ENCODE results near the gene LRBA.

Gene LRBA

DNA sequence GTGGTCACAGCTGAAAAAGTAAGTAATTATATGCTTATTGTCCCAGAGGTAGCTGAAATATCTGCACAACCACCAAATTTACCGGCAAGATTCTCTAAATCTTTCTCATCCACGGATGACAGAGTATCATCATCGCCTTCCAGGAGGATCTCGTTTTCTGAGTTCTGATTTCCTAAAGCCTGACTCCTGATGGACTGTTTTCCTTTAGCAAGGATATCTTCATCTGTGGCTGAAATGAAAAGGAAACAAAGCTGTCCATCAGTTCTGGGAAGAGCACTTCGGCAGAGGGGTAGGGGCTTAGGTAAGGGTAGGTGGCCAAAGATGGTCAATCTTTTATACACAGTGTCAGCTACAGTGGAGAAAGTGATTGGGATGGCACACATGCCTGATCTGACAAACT is 424.5 kb downstream of the LRBA start:
- in situ Hi-C loops (cut with MboI; ENCODE audit: low sequenced_read_pairs, unreplicated experiment) = no loop called here
- TF ChIP-seq, protein P1, sequence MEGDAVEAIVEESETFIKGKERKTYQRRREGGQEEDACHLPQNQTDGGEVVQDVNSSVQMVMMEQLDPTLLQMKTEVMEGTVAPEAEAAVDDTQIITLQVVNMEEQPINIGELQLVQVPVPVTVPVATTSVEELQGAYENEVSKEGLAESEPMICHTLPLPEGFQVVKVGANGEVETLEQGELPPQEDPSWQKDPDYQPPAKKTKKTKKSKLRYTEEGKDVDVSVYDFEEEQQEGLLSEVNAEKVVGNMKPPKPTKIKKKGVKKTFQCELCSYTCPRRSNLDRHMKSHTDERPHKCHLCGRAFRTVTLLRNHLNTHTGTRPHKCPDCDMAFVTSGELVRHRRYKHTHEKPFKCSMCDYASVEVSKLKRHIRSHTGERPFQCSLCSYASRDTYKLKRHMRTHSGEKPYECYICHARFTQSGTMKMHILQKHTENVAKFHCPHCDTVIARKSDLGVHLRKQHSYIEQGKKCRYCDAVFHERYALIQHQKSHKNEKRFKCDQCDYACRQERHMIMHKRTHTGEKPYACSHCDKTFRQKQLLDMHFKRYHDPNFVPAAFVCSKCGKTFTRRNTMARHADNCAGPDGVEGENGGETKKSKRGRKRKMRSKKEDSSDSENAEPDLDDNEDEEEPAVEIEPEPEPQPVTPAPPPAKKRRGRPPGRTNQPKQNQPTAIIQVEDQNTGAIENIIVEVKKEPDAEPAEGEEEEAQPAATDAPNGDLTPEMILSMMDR (IDR thresholded peaks at IDR 0.05; ENCODE audit: borderline replicate concordance, control extremely low read depth, extremely low read depth, insufficient read depth, missing control alignments) = no peak
- DNase-seq (ENCODE audit: low spot score) = no peak

DNA sequence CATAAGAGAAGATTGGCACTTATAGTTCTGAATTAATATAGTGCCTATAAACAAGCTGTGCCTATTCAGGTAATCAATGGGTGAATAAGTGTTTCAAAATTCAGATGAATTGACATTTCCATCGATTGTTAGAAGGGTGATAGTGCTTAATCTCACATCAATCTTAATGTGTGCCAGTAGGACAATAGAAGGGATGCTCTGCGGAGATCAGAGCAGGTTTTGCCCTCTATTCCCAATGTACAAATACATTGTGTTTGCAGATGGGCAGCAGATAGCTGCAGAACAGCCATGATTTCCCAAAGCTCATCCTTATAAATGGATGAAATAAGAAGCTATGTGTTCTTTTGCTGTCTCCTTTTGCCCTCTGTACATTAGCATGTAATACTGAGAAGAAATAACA is 425.9 kb downstream of the LRBA start:
- no peak for DNase-seq (ENCODE audit: low spot score)
- TF ChIP-seq, protein P1 (IDR thresholded peaks at IDR 0.05; ENCODE audit: borderline replicate concordance, control extremely low read depth, extremely low read depth, insufficient read depth, missing control alignments) = no peak
- in situ Hi-C loops (cut with MboI; ENCODE audit: low sequenced_read_pairs, unreplicated experiment) = no loop called here

DNA sequence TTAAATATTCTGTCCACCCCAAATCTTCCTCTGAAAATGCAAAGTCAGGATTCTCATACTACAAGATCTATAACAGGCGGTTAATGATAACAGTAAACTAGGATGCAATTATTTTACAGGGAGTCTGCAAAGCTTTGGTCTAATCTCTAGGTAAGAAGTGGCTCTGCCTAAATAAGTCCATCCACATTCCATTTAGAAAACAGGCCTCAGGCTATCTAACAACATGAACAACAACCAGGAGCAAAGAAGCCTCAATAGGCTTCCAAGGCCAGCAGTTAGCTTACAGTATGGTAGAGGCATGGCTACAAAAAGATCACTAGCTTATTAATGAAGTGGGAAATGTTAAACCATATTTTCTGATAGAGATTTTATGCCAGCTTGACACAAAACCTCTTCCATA is 426.8 kb downstream of the LRBA start:
- TF ChIP-seq, protein P1 (IDR thresholded peaks at IDR 0.05; ENCODE audit: borderline replicate concordance, control extremely low read depth, extremely low read depth, insufficient read depth, missing control alignments) = no peak
- in situ Hi-C loops (cut with MboI; ENCODE audit: low sequenced_read_pairs, unreplicated experiment) = no loop called here
- no peak for DNase-seq (ENCODE audit: low spot score)

DNA sequence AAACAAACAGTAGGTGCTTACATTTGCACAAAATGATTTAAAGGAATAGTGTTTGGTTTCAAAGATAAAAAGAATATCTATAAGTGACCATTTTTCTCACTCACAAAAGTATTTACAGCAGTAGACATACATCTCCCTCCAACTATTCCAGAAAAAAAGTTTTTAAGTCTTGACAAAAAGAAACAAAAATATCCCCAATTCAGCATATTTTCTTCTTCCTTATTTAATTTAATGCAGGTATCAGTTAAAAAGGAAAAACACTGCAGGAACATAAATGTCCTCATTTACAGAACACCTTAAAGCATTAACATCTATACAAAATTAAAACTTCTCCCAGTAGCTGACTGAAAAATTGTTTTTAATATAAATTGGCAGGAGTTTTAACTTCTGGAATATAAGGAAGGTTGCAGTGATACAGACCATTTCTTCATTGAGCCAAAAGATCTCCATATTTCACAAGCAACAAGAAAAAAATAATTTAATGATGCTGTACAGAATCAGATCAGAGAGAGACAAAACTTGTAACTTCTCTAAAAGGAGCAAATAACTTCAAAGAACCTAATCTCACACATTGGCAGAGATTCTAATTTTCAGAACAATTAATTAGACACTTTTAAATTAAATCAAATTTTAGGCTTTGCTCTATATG is 428.8 kb downstream of the LRBA start:
- TF ChIP-seq, protein P1 (IDR thresholded peaks at IDR 0.05; ENCODE audit: borderline replicate concordance, control extremely low read depth, extremely low read depth, insufficient read depth, missing control alignments) = no peak
- DNase-seq (ENCODE audit: low spot score) = no peak
- in situ Hi-C loops (cut with MboI; ENCODE audit: low sequenced_read_pairs, unreplicated experiment) = no loop called here

DNA sequence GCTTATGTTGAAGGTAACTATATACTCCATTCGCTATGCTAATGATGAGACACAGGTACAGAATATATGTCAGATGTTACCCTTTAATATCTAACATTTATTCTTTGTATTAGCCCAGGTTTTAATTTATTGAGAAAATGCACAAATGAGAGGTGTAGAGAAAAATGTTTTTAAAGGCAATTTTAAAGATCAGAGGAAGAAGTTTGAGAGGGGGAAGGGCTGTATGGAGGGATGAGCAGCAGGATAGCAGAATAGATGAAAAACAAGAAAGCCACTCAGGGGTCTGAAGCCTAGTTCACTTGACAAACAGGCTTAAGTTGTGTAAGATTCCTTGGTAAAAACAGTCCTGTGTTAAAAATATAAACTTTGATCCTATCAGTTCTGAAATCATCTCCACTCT is 429.5 kb downstream of the LRBA start:
- no peak for DNase-seq (ENCODE audit: low spot score)
- TF ChIP-seq, protein P1 (IDR thresholded peaks at IDR 0.05; ENCODE audit: borderline replicate concordance, control extremely low read depth, extremely low read depth, insufficient read depth, missing control alignments) = no peak
- in situ Hi-C loops (cut with MboI; ENCODE audit: low sequenced_read_pairs, unreplicated experiment) = no loop called here

DNA sequence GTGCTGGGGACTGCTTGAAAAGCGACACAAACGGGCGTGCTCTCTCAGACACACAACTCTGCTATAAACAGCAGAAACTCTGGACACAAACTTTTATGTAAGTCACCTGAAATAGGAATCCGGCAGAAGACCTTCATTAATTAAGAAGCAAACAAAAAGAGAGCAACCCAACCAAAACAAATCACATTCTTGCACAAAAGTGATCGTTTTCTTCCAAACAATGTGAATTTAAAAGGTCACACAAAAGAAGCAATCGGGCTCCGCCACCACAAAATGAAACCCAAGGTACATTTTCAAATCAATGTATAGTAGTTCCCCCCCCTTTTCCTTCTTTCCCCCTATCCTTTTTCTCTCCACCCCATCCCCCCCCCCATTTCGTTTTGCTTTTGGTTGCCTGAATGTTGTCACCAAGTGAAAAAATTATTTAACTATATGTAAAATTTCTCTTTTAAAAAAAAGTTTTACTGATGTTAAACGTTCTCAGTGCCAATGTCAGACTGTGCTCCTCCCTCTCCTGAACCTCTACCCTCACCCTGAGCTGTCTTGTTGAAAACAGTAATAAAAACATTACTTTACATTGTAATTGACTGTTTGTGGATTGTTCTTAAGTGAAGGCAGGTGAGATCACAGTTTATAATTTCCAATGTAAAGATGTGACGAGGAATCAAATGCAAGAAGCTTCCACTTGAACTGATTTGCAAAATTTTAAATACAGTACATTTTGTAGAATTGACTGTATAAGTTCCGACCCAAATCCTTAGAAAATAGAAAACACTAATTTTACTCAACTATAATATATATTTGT is 430.8 kb downstream of the LRBA start:
- TF ChIP-seq, protein P1 (IDR thresholded peaks at IDR 0.05; ENCODE audit: borderline replicate concordance, control extremely low read depth, extremely low read depth, insufficient read depth, missing control alignments) = no peak
- in situ Hi-C loops (cut with MboI; ENCODE audit: low sequenced_read_pairs, unreplicated experiment) = no loop called here
- DNase-seq (ENCODE audit: low spot score) = no peak
